ENCODE measurements around the gene PSMG4.

GRCh38 chr6:3227363-3228045 lies 31.2 kb upstream of the PSMG4 start, which contains the start of gene TUBB2B:
- TF ChIP-seq CTCF (IDR thresholded peaks at IDR 0.05 in 2 of 3, conservative IDR thresholded peaks at IDR 0.05 in 1 of 3; ENCODE audit: control insufficient read depth in 2 of 3, extremely low read depth in 1 of 3, insufficient read depth in 1 of 3, low read depth in 3 of 3, low read length in 3 of 3): no peak
- TF ChIP-seq KDM1A (IDR thresholded peaks at IDR 0.05; ENCODE audit: borderline replicate concordance): no peak
- no peak for TF ChIP-seq CBX3 (IDR thresholded peaks at IDR 0.05; ENCODE audit: borderline replicate concordance, low read depth)
- TF ChIP-seq REST (IDR thresholded peaks at IDR 0.05; ENCODE audit: low read depth, low read length): no peak
- TF ChIP-seq BHLHE40 (IDR thresholded peaks at IDR 0.05; ENCODE audit: borderline replicate concordance in 1 of 2, low read depth in 2 of 2, low read length in 1 of 2): no peak
- no peak for TF ChIP-seq HDGF (IDR thresholded peaks at IDR 0.05)
- no peak for TF ChIP-seq GABPA (IDR thresholded peaks at IDR 0.05; ENCODE audit: low read depth)
- no peak for TF ChIP-seq EZH2 (IDR thresholded peaks at IDR 0.05; ENCODE audit: borderline replicate concordance, control insufficient read depth, low read depth, low read length)
- TF ChIP-seq TCF3 (IDR thresholded peaks at IDR 0.05; ENCODE audit: borderline replicate concordance, insufficient read depth, low read depth, low read length): no peak
- TF ChIP-seq SMAD1 (IDR thresholded peaks at IDR 0.05; ENCODE audit: low read depth, partially characterized antibody): no peak
- no peak for TF ChIP-seq MXI1 (IDR thresholded peaks at IDR 0.05; ENCODE audit: low read depth, low read length)
- no peak for TF ChIP-seq TARDBP (IDR thresholded peaks at IDR 0.05; ENCODE audit: borderline replicate concordance)

All from GM12878 (cell line).